Fibroblast of skin of right quadriceps (primary cell): ENCODE results near the gene AGAP2.

Experiments used
- DNase-seq: peaks from one replicate; pipeline ENCODE4 v3.0.0-alpha.2; 2013

The AGAP2 gene

GRCh38 chr12:57751788-57752667 lies 13.5 kb upstream of the AGAP2 start, which contains the start of gene CDK4:
CDK4 (minus strand) TSS chr12:57752310; CDS start chr12:57751717, 593 bp downstream.
- peak; percentile 100 for DNase-seq

GRCh38 chr12:57751432-57751787 lies 12.9 kb upstream of the AGAP2 start:
- DNase-seq, result no peak

GRCh38 chr12:57750561-57751431 lies 12.3 kb upstream of the AGAP2 start:
- no peak for DNase-seq

- DNase-seq, result no peak
Measured at GRCh38 chr12:57749061-57749460, 10.5 kb upstream of the AGAP2 start.

GRCh38 chr12:57746025-57746424 lies 7.5 kb upstream of the AGAP2 start:
- DNase-seq, result no peak

- DNase-seq, result no peak
Measured at GRCh38 chr12:57745485-57745881, 6.9 kb upstream of the AGAP2 start.

GRCh38 chr12:57744777-57745484 lies 6.4 kb upstream of the AGAP2 start, which contains the start of gene TSPAN31:
TSPAN31 (plus strand) TSS chr12:57745039; CDS start chr12:57745155, 116 bp downstream.
- DNase-seq, result peak; percentile 99

GRCh38 chr12:57744194-57744776 lies 5.7 kb upstream of the AGAP2 start:
- no peak for DNase-seq

- no peak for DNase-seq
Measured at GRCh38 chr12:57743769-57744168, 5.2 kb upstream of the AGAP2 start.

GRCh38 chr12:57741844-57742738 lies 3.5 kb upstream of the AGAP2 start:
- DNase-seq, result no peak

GRCh38 chr12:57741413-57741789 lies 2.9 kb upstream of the AGAP2 start:
- no peak for DNase-seq

GRCh38 chr12:57740656-57741412 lies 2.3 kb upstream of the AGAP2 start:
- DNase-seq, result no peak

GRCh38 chr12:57739914-57740538 lies 1.5 kb upstream of the AGAP2 start:
- no peak for DNase-seq

GRCh38 chr12:57739387-57739786 lies 845 bp upstream of the AGAP2 start:
- no peak for DNase-seq

GRCh38 chr12:57737467-57738460 lies 778 bp downstream of the AGAP2 start:
- no peak for DNase-seq

- no peak for DNase-seq
Measured at GRCh38 chr12:57736741-57737466, 1.6 kb downstream of the AGAP2 start.

GRCh38 chr12:57735952-57736740 lies 2.4 kb downstream of the AGAP2 start:
- DNase-seq, result peak; percentile 21
